ENCODE measurements around the gene C12orf54. TPM values are rescaled to one million over a fixed set of nuclear protein-coding genes. Genes with fewer than 3 reads are reported as not detected.
"Not testable (repeated sequence)": the region's sequence is repeated elsewhere in the genome, so short reads cannot be mapped to it uniquely, and the experiment has no call there.

C12orf54 gene
- total RNA-seq, 2 experiments from 2014 or later, result not detected

- H3K27ac ChIP-seq (ENCODE audit: low read depth, low read length, poor library complexity, severe bottlenecking), result no peak within 1 kb of the TSS
- H3K4me3 ChIP-seq (ENCODE audit: low read depth, low read length, poor library complexity, severe bottlenecking), result no peak within 1 kb of the TSS
- ChIA-PET POLR2A (no interaction called here), CTCF (ENCODE audit: unreplicated experiment) (no interaction called here)
- no peak for DNase-seq (ENCODE audit: low spot score)
- no peaks in the 10 kb centered on the region for H3K4me1 ChIP-seq (ENCODE audit: insufficient read depth, low read length, poor library complexity, severe bottlenecking)
- H3K4me2 ChIP-seq (ENCODE audit: low read length), result no peak within 1 kb of the TSS
- no peaks in the 10 kb centered on the region for H3K9me2 ChIP-seq (ENCODE audit: insufficient read depth, low read length)
- intact Hi-C loops (cut with micrococcal nuclease; ENCODE audit: unreplicated experiment), result no loop called here
- H3K9me3 ChIP-seq (ENCODE audit: low read length), result 0 out of 2 replicates have a peak, but pooled peaks cover 13% of the 10 kb centered on the region
- H2AFZ ChIP-seq (ENCODE audit: low read length), result no peak within 1 kb of the TSS
- TF ChIP-seq EZH2phosphoT487 (IDR thresholded peaks at IDR 0.05; ENCODE audit: borderline replicate concordance, low read depth, low read length) (no peak), CTCF (conservative IDR thresholded peaks at IDR 0.05; ENCODE audit: low read length) (no peak)
- H3K79me2 ChIP-seq (ENCODE audit: insufficient read depth, low read depth, low read length), result no peaks in the 10 kb centered on the region
- H3K36me3 ChIP-seq (ENCODE audit: insufficient read depth, low read length), result no peaks in the 10 kb centered on the region
- H4K20me1 ChIP-seq (ENCODE audit: insufficient read depth, low read length), result no peaks in the 10 kb centered on the region
- BruUV-seq (replicated peaks), result no TSS peak
Measured at GRCh38 chr12:48472259-48472658, 10.0 kb upstream of the C12orf54 start, which contains the start of gene ANP32D. TSS of gene ANP32D (plus strand) at chr12:48472559. CDS start at chr12:48472665, 106 bp downstream.

DNA sequence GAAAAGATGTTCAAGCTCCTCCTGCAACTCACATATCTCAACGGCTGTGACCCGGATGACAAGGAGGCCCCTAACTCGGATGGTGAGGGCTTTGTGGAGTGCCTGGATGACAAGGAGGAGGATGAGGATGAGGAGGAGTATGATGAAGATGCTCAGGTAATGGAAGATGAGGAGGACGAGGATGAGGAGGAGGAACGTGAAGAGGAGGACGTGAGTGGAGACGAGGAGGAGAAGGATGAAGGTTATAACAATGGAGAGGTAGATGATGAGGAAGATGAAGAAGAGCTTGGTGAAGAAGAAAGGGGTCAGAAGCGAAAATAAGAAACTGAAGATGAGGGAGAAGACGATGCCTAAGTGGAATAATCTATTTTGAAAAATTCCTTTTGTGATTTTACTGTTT lies 9.2 kb upstream of the C12orf54 start:
- H3K9me2 ChIP-seq (ENCODE audit: insufficient read depth, low read length), result no peaks in the 10 kb centered on the region
- H3K27ac ChIP-seq (ENCODE audit: low read depth, low read length, poor library complexity, severe bottlenecking), result no peak overlapping the region
- no peaks in the 10 kb centered on the region for H4K20me1 ChIP-seq (ENCODE audit: insufficient read depth, low read length)
- no peak for DNase-seq (ENCODE audit: low spot score)
- H3K4me3 ChIP-seq (ENCODE audit: low read depth, low read length, poor library complexity, severe bottlenecking), result no peak overlapping the region
- ChIA-PET CTCF (ENCODE audit: unreplicated experiment) (no interaction called here), POLR2A (no interaction called here)
- H3K4me1 ChIP-seq (ENCODE audit: insufficient read depth, low read length, poor library complexity, severe bottlenecking), result no peaks in the 10 kb centered on the region
- TF ChIP-seq EZH2phosphoT487 (IDR thresholded peaks at IDR 0.05; ENCODE audit: borderline replicate concordance, low read depth, low read length) (no peak), CTCF (conservative IDR thresholded peaks at IDR 0.05; ENCODE audit: low read length) (no peak)
- no TSS peak for BruUV-seq (replicated peaks)
- 0 out of 2 replicates have a peak, but pooled peaks cover 13% of the 10 kb centered on the region for H3K9me3 ChIP-seq (ENCODE audit: low read length)
- intact Hi-C loops (cut with micrococcal nuclease; ENCODE audit: unreplicated experiment), result no loop called here
- H2AFZ ChIP-seq (ENCODE audit: low read length), result no peak overlapping the region
- H3K36me3 ChIP-seq (ENCODE audit: insufficient read depth, low read length), result no peaks in the 10 kb centered on the region
- no peak overlapping the region for H3K4me2 ChIP-seq (ENCODE audit: low read length)
- no peaks in the 10 kb centered on the region for H3K79me2 ChIP-seq (ENCODE audit: insufficient read depth, low read depth, low read length)

DNA sequence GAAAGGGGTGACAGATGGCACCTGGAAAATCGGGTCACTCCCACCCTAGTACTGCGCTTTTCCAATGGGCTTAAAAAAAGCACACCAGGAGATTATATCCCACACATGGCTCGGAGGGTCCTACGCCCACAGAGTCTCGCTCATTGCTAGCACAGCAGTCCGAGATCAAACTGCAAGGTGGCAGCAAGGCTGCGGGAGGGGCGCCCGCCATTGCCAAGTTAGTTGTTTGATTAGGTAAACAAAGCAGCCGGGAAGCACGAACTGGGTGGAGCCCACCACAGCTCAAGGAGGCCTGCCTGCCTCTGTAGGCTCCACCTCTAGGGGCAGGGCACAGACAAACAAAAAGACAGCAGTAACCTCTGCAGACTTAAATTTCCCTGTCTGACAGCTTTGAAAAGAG lies 7.8 kb upstream of the C12orf54 start:
- 0 out of 2 replicates have a peak, but pooled peaks cover 13% of the 10 kb centered on the region for H3K9me3 ChIP-seq (ENCODE audit: low read length)
- H4K20me1 ChIP-seq (ENCODE audit: insufficient read depth, low read length); BruUV-seq (replicated peaks); H3K27ac ChIP-seq (ENCODE audit: low read depth, low read length, poor library complexity, severe bottlenecking); CTCF ChIA-PET (ENCODE audit: unreplicated experiment); H2AFZ ChIP-seq (ENCODE audit: low read length); H3K79me2 ChIP-seq (ENCODE audit: insufficient read depth, low read depth, low read length); intact Hi-C loops (cut with micrococcal nuclease; ENCODE audit: unreplicated experiment); H3K36me3 ChIP-seq (ENCODE audit: insufficient read depth, low read length); H3K9me2 ChIP-seq (ENCODE audit: insufficient read depth, low read length); H3K4me3 ChIP-seq (ENCODE audit: low read depth, low read length, poor library complexity, severe bottlenecking); POLR2A ChIA-PET; H3K4me2 ChIP-seq (ENCODE audit: low read length); DNase-seq (ENCODE audit: low spot score); H3K4me1 ChIP-seq (ENCODE audit: insufficient read depth, low read length, poor library complexity, severe bottlenecking): not testable (repeated sequence)
